ENCODE measurements around the gene LETM1. TPM values are rescaled to one million over a fixed set of nuclear protein-coding genes. Genes with fewer than 3 reads are reported as not detected.

LETM1 gene
- total and polyA plus RNA-seq, 2 donors (not counting 1 experiment from before 2014, with no cell fraction given), result 28.5 to 45.1 TPM

DNA sequence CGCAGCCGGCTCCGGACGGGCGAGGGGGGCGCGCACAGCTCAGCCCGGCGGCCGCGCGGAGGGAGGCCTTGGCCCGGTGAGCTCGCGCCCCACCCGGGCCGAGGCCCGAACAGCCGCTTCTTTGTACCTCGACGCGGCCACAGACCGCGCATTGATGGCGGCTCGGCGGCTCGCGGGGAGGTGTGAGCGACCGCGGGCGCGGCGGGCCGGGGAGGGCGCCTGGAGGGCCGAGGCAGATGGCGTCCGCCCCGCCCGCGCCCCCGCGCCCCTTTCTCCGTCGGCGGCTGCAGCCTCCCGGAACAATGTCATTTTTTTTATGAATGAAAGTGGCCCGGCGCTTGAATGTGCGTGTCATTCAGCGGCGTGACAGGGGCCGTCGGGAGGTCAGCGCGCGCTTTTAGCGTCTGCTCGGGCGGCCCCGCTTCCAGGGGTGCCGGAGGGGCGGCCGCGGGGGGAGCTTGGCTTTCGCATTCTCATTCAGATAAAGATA is 61.1 kb downstream of the LETM1 start:
- Histone ChIP-seq H3K4me1 (ENCODE audit: control insufficient read depth in 2 of 2, insufficient read depth in 2 of 2, low read length in 2 of 2) (peaks cover 20 to 27% of the 10 kb centered on the region in 2 donors), H2AFZ (ENCODE audit: insufficient read depth, low read depth, low read length, poor library complexity, severe bottlenecking) (peak overlapping the region; percentile 42), H3K4me3 (ENCODE audit: control extremely low read depth in 1 of 5, extremely low read depth in 1 of 5, insufficient read depth in 1 of 5, low read depth in 2 of 5, low read length in 4 of 5) (peak overlapping the region in 4 of 5 experiments; percentile 21 to 48 (median 40)), H3K4me2 (replicated peaks; ENCODE audit: low read depth, low read length, poor library complexity, severe bottlenecking) (peak overlapping the region; percentile 92), H3K27me3 (replicated peaks in 1 of 4; ENCODE audit: control extremely low read depth in 1 of 4, control insufficient read depth in 3 of 4, insufficient read depth in 4 of 4, low read length in 3 of 4) (peaks cover 0 to 57% (median 32%) of the 10 kb centered on the region in 4 experiments), H3K9ac (ENCODE audit: low read length) (peak overlapping the region; percentile 57), H4K20me1 (ENCODE audit: control insufficient read depth, insufficient read depth, low read length, poor library complexity, severe bottlenecking) (peaks cover 4% of the 10 kb centered on the region), H3K27ac (ENCODE audit: low read length in 2 of 2) (no peak overlapping the region), H3K79me2 (ENCODE audit: control insufficient read depth, insufficient read depth, low read length) (no peaks in the 10 kb centered on the region), H3K9me3 (ENCODE audit: control extremely low read depth in 1 of 3, control insufficient read depth in 2 of 3, insufficient read depth in 1 of 3, low read length in 2 of 3) (peaks cover 0 to 21% (median 0%) of the 10 kb centered on the region in 3 donors), H3K36me3 (replicated peaks in 1 of 2; ENCODE audit: control extremely low read depth in 1 of 2, control insufficient read depth in 1 of 2, extremely low read depth in 1 of 2, insufficient read depth in 2 of 2, low read length in 1 of 2) (no peaks in the 10 kb centered on the region)
- Mint-ChIP-seq H3K27ac (no peak overlapping the region), H3K27me3 (peaks cover 20% of the 10 kb centered on the region), H3K4me1 (peaks cover 3% of the 10 kb centered on the region), H3K9me3 (ENCODE audit: insufficient read depth) (no peaks in the 10 kb centered on the region), H3K4me3 (peak overlapping the region; percentile 60)
- POLR2A ChIA-PET, result no interaction called here
- under 1% methylated on average over 68 of the region's 68 CpGs for WGBS (ENCODE audit: insufficient coverage)
- TF ChIP-seq, protein P1, sequence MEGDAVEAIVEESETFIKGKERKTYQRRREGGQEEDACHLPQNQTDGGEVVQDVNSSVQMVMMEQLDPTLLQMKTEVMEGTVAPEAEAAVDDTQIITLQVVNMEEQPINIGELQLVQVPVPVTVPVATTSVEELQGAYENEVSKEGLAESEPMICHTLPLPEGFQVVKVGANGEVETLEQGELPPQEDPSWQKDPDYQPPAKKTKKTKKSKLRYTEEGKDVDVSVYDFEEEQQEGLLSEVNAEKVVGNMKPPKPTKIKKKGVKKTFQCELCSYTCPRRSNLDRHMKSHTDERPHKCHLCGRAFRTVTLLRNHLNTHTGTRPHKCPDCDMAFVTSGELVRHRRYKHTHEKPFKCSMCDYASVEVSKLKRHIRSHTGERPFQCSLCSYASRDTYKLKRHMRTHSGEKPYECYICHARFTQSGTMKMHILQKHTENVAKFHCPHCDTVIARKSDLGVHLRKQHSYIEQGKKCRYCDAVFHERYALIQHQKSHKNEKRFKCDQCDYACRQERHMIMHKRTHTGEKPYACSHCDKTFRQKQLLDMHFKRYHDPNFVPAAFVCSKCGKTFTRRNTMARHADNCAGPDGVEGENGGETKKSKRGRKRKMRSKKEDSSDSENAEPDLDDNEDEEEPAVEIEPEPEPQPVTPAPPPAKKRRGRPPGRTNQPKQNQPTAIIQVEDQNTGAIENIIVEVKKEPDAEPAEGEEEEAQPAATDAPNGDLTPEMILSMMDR (IDR thresholded peaks at IDR 0.05), result no peak
- peak; percentile 81 for TF ChIP-seq EZH2 (IDR thresholded peaks at IDR 0.05; ENCODE audit: borderline replicate concordance, insufficient read depth, low read depth, low read length, poor library complexity, severe bottlenecking)
- intact Hi-C loops (cut with micrococcal nuclease), result loop anchor here (5.0 kb wide), 1 partner anchor 113 kb away; the partner anchor contains the start of gene FAM53A
- CTCF ChIA-PET, result interaction anchor here (1.1 kb wide), 1 partner anchor 24 kb away, joined by 3 read pairs; no protein-coding TSS in a partner anchor
- no peak for ATAC-seq (ENCODE audit: low read depth)
- peak; percentile 42 for DNase-seq
